GM18861 (cell line): Measurements from ENCODE around the gene CD200R1.

Experiments used
- ATAC-seq: cut with Tn5 transposase; IDR thresholded peaks from one replicate; pipeline ENCODE4 v1.9.1; 2021; ENCODE audit not compliant: unreplicated experiment

The CD200R1 gene

GRCh38 chr3:112974894-112975293 lies at the start of gene CD200R1:
Gene CD200R1 (minus strand): TSS chr3:112975103. CDS start chr3:112974857, 246 bp downstream.
- no peak for ATAC-seq

GRCh38 chr3:113021471-113021870 lies 46.6 kb upstream of the CD200R1 start:
- no peak for ATAC-seq

- peak; percentile 83 for ATAC-seq
Observed at GRCh38 chr3:113019182-113020137, 44.6 kb upstream of the CD200R1 start.

GRCh38 chr3:113018536-113019181 lies 43.8 kb upstream of the CD200R1 start:
- peak; percentile 11 for ATAC-seq

GRCh38 chr3:113013593-113013992 lies 38.7 kb upstream of the CD200R1 start:
- no peak for ATAC-seq

- no peak for ATAC-seq
Observed at GRCh38 chr3:113008117-113008516, 33.2 kb upstream of the CD200R1 start.

- no peak for ATAC-seq
Observed at GRCh38 chr3:113006359-113007056, 31.6 kb upstream of the CD200R1 start.

- ATAC-seq: no peak
Observed at GRCh38 chr3:113005611-113006010, 30.7 kb upstream of the CD200R1 start.

- no peak for ATAC-seq
Observed at GRCh38 chr3:113002679-113003078, 27.8 kb upstream of the CD200R1 start.

GRCh38 chr3:113002037-113002436 lies 27.1 kb upstream of the CD200R1 start:
- no peak for ATAC-seq

GRCh38 chr3:113000691-113001090 lies 25.8 kb upstream of the CD200R1 start:
- ATAC-seq: no peak

- ATAC-seq: no peak
Observed at GRCh38 chr3:112995800-112996199, 20.9 kb upstream of the CD200R1 start.

- peak; percentile 87 for ATAC-seq
Observed at GRCh38 chr3:112990672-112991602, 16.0 kb upstream of the CD200R1 start, which contains the start of gene GTPBP8. Gene GTPBP8 (plus strand): TSS chr3:112990984. CDS start chr3:112991000, 16 bp downstream.

- ATAC-seq: no peak
Observed at GRCh38 chr3:112987710-112988334, 12.9 kb upstream of the CD200R1 start.

GRCh38 chr3:112984485-112984884 lies 9.6 kb upstream of the CD200R1 start:
- no peak for ATAC-seq

GRCh38 chr3:112982710-112983109 lies 7.8 kb upstream of the CD200R1 start:
- ATAC-seq: no peak

- no peak for ATAC-seq
Observed at GRCh38 chr3:112980080-112980479, 5.2 kb upstream of the CD200R1 start.

- ATAC-seq: no peak
Observed at GRCh38 chr3:112979244-112979832, 4.4 kb upstream of the CD200R1 start.

- ATAC-seq: no peak
Observed at GRCh38 chr3:112976953-112977352, 2.0 kb upstream of the CD200R1 start.
